Measurements from ENCODE around the gene AHCYL2.
A peak's percentile ranks its signal among the peaks of the same experiment; 100 is the strongest.

The AHCYL2 gene

DNA sequence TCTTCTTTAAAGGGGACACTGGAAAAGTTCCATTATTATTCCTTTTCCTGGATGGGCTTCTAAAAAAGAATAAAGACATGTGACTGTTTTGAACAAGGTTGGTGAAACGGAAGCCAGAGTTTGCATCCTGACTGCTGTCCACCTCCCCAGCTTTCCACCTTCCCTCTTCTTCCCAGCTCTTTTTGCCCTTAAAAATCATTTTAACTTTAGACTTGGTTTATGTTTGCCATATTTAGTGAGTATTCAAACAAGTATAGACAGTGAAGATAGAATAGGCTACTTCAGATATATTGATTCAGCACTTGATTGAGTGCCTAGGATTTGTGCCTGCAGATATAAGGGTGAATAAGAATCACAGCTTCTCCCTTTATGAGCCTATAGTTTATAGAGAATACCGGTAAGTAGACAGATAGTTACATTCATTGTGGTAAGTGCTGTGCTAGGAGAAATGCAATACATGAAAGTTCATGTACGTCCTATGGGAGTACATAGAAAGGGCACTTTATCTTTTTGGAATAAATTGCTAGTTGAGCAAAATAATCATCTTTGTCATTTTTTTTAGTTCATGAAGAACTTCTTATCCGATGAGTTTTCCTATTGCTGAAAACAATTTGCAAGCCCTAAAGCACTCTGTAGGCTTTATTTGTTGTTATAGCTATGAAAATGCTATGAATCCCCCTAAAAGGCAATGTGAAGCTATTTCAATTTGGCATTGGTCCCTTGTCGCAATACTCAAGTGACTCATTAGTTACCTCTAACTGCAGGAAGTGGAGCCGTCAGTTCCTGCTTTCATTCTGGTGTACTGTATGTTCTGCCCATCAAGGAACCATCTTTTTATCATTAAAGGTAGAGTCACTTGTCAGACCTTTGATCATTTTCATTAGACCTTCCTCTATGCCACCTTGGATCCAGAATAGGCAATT lies 152.2 kb downstream of the AHCYL2 start:
- peak; percentile 95 for DNase-seq (ENCODE audit: low read depth)
- no peak overlapping the region for H3K4me3 ChIP-seq (ENCODE audit: low read depth, low read length)
- TF ChIP-seq POLR2A (IDR thresholded peaks at IDR 0.05; ENCODE audit: extremely low read depth, insufficient read length) = no peak
- no peak for TF ChIP-seq MYC (IDR thresholded peaks at IDR 0.05; ENCODE audit: low read depth, low read length)
- TF ChIP-seq, protein P1, sequence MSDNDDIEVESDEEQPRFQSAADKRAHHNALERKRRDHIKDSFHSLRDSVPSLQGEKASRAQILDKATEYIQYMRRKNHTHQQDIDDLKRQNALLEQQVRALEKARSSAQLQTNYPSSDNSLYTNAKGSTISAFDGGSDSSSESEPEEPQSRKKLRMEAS (IDR thresholded peaks at IDR 0.05; ENCODE audit: low read depth, low read length) = 0 out of 2 replicates have a peak, but pooled peaks have one; percentile 10

DNA sequence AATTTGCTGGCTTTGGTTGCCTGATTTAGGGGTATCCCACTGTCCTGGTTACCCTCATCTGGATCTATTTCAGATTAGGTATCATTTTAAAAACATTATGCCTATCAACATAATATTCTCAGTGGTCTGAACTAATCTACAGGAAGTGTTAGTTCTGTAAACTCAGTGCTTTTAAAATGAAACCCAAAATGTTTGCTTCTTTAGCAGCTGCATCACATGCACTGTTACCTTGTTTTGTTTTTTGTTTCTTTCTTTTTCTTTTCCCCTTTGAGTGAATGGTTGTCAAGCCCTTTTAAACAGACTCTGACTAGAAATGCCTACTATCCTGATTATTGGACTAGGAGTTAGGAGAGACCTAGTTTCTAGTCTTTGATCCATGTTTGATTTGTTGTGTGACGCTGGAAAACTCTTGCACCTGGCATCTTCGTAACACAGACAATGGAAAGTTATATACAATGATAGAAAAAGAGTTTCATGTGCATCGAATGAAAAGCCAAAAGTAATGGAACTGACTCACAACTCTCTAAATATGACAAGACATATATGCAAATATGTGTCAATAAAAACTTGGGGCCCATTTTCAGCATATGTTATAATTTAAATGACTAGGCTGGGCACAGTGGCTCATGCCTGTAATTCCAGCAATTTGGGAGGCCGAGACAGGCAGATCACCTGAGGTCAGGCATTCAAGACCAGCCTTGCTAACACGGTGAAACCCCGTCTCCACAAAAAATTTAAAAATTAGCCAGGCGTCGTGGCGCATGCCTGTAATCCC lies 157.1 kb downstream of the AHCYL2 start:
- DNase-seq (ENCODE audit: low read depth) = no peak
- H3K4me3 ChIP-seq (ENCODE audit: low read depth, low read length) = no peak overlapping the region
- TF ChIP-seq, protein P2, sequence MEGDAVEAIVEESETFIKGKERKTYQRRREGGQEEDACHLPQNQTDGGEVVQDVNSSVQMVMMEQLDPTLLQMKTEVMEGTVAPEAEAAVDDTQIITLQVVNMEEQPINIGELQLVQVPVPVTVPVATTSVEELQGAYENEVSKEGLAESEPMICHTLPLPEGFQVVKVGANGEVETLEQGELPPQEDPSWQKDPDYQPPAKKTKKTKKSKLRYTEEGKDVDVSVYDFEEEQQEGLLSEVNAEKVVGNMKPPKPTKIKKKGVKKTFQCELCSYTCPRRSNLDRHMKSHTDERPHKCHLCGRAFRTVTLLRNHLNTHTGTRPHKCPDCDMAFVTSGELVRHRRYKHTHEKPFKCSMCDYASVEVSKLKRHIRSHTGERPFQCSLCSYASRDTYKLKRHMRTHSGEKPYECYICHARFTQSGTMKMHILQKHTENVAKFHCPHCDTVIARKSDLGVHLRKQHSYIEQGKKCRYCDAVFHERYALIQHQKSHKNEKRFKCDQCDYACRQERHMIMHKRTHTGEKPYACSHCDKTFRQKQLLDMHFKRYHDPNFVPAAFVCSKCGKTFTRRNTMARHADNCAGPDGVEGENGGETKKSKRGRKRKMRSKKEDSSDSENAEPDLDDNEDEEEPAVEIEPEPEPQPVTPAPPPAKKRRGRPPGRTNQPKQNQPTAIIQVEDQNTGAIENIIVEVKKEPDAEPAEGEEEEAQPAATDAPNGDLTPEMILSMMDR (IDR thresholded peaks at IDR 0.05; ENCODE audit: low read depth, low read length) = no peak
- TF ChIP-seq, protein P1 (IDR thresholded peaks at IDR 0.05; ENCODE audit: low read depth, low read length) = no peak
- TF ChIP-seq MYC (IDR thresholded peaks at IDR 0.05; ENCODE audit: low read depth, low read length) (no peak), POLR2A (IDR thresholded peaks at IDR 0.05; ENCODE audit: extremely low read depth, insufficient read length) (no peak)

DNA sequence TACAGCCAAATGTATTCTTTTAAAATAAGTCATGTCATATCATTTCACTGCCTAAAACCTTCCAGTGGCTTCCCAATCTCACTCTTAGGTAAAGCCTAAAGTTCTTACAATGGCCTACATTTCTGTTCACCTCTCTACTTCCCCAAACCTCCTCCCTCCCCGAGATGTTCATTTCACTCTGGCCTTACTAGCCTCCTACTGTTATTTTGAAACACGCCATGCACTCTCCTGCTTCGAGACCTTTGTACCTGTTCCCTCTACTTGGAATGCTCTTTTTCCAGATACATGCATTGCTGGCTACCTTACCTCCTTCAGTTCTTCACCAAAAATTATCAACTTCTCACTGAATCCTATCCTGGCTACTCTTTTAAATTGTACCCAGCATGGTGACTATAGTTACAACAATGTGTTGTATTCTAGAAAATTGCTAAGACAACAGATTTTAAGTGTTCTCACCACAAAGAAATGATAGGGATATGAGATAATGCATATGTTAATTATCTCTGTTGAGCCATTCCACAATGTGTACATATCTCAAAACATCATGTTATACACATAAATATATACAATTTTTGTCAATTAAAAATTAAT lies 158.8 kb downstream of the AHCYL2 start:
- TF ChIP-seq, protein P2 (IDR thresholded peaks at IDR 0.05; ENCODE audit: low read depth, low read length) = no peak
- TF ChIP-seq MYC (IDR thresholded peaks at IDR 0.05; ENCODE audit: low read depth, low read length) (no peak), POLR2A (IDR thresholded peaks at IDR 0.05; ENCODE audit: extremely low read depth, insufficient read length) (no peak)
- TF ChIP-seq, protein P1 (IDR thresholded peaks at IDR 0.05; ENCODE audit: low read depth, low read length) = no peak
- H3K4me3 ChIP-seq (ENCODE audit: low read depth, low read length) = no peak overlapping the region
- DNase-seq (ENCODE audit: low read depth) = no peak

GRCh38 chr7:129385116-129385515 lies 160.3 kb downstream of the AHCYL2 start:
- no peak for DNase-seq (ENCODE audit: low read depth)
- TF ChIP-seq, protein P1 (IDR thresholded peaks at IDR 0.05; ENCODE audit: low read depth, low read length) = no peak
- no peak overlapping the region for H3K4me3 ChIP-seq (ENCODE audit: low read depth, low read length)

GRCh38 chr7:129385598-129385997 lies 160.8 kb downstream of the AHCYL2 start:
- DNase-seq (ENCODE audit: low read depth) = no peak
- TF ChIP-seq, protein P1 (IDR thresholded peaks at IDR 0.05; ENCODE audit: low read depth, low read length) = no peak
- no peak for TF ChIP-seq POLR2A (IDR thresholded peaks at IDR 0.05; ENCODE audit: extremely low read depth, insufficient read length)
- no peak for TF ChIP-seq MYC (IDR thresholded peaks at IDR 0.05; ENCODE audit: low read depth, low read length)
- TF ChIP-seq, protein P2 (IDR thresholded peaks at IDR 0.05; ENCODE audit: low read depth, low read length) = no peak

DNA sequence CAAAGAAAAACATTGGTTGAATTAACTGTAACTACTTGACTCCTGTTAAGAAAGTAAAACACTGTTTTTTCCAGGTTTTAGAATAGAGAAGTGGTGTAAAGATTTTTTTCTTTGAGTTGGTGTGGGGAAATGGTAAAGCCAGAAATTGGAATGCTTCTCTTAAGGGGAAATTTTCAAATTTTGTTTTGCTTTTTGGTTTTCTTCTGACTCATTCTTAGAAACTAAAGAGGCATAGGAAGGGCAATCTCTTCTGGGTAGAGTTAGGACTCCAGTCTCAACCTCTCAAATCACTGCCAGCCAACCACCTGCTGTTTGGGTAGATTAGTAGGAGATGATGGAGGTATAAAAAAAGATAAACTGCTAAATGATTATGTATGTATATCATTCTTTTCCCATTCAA lies 161.7 kb downstream of the AHCYL2 start:
- TF ChIP-seq MYC (IDR thresholded peaks at IDR 0.05; ENCODE audit: low read depth, low read length) = no peak
- H3K4me3 ChIP-seq (ENCODE audit: low read depth, low read length) = no peak overlapping the region
- DNase-seq (ENCODE audit: low read depth) = no peak

More at GRCh38 chr7:129385598-129385997, 160.8 kb downstream of the AHCYL2 start:
- H3K4me3 ChIP-seq (ENCODE audit: low read depth, low read length) = no peak overlapping the region

Measured in NB4 (cell line).